ENCODE data around the gene PSMD2. TPM values are rescaled to one million over a fixed set of nuclear protein-coding genes. Genes with fewer than 3 reads are reported as not detected.

PSMD2 gene
- total RNA-seq, 8 experiments from 2014 or later = 130 to 248 (median 185) TPM

DNA sequence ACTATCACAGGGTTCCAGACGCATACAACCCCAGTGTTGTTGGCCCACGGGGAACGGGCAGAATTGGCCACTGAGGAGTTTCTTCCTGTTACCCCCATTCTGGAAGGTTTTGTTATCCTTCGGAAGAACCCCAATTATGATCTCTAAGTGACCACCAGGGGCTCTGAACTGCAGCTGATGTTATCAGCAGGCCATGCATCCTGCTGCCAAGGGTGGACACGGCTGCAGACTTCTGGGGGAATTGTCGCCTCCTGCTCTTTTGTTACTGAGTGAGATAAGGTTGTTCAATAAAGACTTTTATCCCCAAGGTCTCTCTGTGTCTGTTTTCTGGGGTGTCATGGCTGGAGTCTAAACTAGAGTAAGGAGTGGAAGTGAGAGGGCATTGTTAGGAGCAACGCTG lies 9.7 kb downstream of the PSMD2 start:
- 76 to 100% (median 95%) methylated on average over 1 to 3 of the region's 7 CpGs; no CpG with 5 or more reads in 4 of the 10 experiments for WGBS, 10 experiments
- Histone ChIP-seq H3K4me3 (no peak overlapping the region), H3K27ac (no peak overlapping the region), H3K4me1 (replicated peaks in 1 of 2) (no peaks in the 10 kb centered on the region)
- peak in 2 of 8 experiments; percentile 10 to 19 for ATAC-seq (replicated peaks in 6 of 8)
- in situ Hi-C loops (cut with MboI; ENCODE audit: low pct_unique_long_range_greater_than_20kb in 2 of 9, low sequenced_read_pairs in 9 of 9, unreplicated experiment in 9 of 9) = no loop called here

- H3K4me3 ChIP-seq = no peak overlapping the region
- no peak for ATAC-seq (replicated peaks in 6 of 8)
- in situ Hi-C loops (cut with MboI; ENCODE audit: low pct_unique_long_range_greater_than_20kb in 2 of 9, low sequenced_read_pairs in 9 of 9, unreplicated experiment in 9 of 9) = no loop called here
- H3K4me1 ChIP-seq (replicated peaks in 1 of 2) = peaks cover 9% of the 10 kb centered on the region in 2 donors
- H3K27ac ChIP-seq = no peak overlapping the region
Measured at GRCh38 chr3:184311633-184312032, 12.6 kb downstream of the PSMD2 start.

- Histone ChIP-seq H3K27ac (peak within 1 kb of the TSS; percentile 88 to 98), H3K4me3 (peak within 1 kb of the TSS; percentile 76 to 99 (median 88)), H3K4me1 (replicated peaks in 1 of 2) (peaks cover 11 to 13% of the 10 kb centered on the region in 2 donors)
- ATAC-seq (replicated peaks in 6 of 8) = peak; percentile 60 to 94 (median 91)
- in situ Hi-C loops (cut with MboI; ENCODE audit: low pct_unique_long_range_greater_than_20kb in 2 of 9, low sequenced_read_pairs in 9 of 9, unreplicated experiment in 9 of 9) = no loop called here
- 0% methylated on average over 3 of the region's 40 CpGs; no CpG with 5 or more reads in 9 of the 10 experiments for WGBS, 10 experiments
Measured at GRCh38 chr3:184314363-184314699, 15.3 kb downstream of the PSMD2 start, which contains the start of gene EIF4G1. TSS of gene EIF4G1 (plus strand) at chr3:184314606. CDS start at chr3:184315797, 1,191 bp downstream.

GRCh38 chr3:184314700-184315542 lies 15.9 kb downstream of the PSMD2 start:
- Histone ChIP-seq H3K27ac (peak overlapping the region; percentile 88 to 98), H3K4me1 (replicated peaks in 1 of 2) (peaks cover 11 to 13% of the 10 kb centered on the region in 2 donors), H3K4me3 (peak overlapping the region; percentile 76 to 99 (median 88))
- 0% methylated on average over 1 to 5 of the region's 89 CpGs; no CpG with 5 or more reads in 4 of the 10 experiments for WGBS, 10 experiments
- ATAC-seq (replicated peaks in 6 of 8) = peak; percentile 51 to 69 (median 64)
- in situ Hi-C loops (cut with MboI; ENCODE audit: low pct_unique_long_range_greater_than_20kb in 2 of 9, low sequenced_read_pairs in 9 of 9, unreplicated experiment in 9 of 9) = no loop called here

DNA sequence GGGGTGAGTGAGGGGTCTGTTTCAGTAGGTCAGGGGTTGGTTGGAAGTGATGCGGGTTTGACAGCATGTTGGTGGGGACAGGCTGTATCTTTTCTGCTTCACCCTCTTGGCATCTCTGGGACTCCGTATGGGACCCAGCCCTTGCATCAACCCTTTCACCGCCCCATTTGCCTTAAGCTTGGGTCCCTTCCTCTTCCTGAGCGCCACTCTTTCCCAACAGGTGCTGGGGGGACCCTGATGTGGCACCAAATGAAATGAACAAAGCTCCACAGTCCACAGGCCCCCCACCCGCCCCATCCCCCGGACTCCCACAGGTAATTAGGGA lies 16.5 kb downstream of the PSMD2 start:
- no CpG with 5 or more reads among the region's 6 CpGs for WGBS, 10 experiments
- peaks cover 11 to 13% of the 10 kb centered on the region in 2 donors for H3K4me1 ChIP-seq (replicated peaks in 1 of 2)
- H3K4me3 ChIP-seq = peak overlapping the region; percentile 76 to 99 (median 88)
- peak in 2 of 8 experiments; percentile 0 for ATAC-seq (replicated peaks in 6 of 8)
- H3K27ac ChIP-seq = peak overlapping the region; percentile 88 to 98
- in situ Hi-C loops (cut with MboI; ENCODE audit: low pct_unique_long_range_greater_than_20kb in 2 of 9, low sequenced_read_pairs in 9 of 9, unreplicated experiment in 9 of 9) = no loop called here

DNA sequence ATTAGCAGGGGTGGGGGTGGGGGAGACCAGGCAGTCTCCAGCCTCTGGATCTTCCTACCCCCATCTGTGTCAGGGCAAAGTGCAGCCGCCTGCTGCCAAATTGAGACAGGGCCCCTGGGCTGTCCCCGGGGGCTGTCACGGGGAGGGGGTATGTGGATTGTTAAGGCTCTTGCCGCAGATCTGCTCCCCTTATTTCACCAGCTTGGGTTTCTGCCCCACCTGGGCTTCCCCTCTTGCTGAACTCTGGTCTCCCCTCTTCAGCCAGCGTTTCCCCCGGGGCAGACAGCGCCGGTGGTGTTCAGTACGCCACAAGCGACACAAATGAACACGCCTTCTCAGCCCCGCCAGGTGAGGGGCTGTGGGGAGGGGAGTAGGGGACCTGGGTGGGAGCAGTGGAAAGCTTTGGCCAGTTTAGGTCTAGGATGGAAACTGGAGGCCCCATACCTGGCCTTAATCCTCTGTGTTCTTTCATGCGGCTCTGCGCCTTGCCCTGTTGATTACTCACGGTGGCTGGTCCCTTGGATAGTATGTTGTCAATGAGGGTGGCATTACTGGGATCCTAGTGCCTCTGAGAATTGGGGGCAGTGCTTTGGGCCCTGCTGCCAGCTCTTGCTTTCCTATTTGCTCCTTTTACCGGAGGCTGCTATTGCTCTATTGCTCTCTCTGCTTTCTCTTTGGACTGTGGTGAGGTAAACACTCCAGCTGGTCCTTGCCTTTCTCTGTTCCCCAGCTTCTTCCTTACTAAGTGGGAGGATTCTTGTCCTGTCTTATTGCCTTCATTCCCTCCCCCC lies 17.0 kb downstream of the PSMD2 start:
- Histone ChIP-seq H3K27ac (peak overlapping the region; percentile 88 to 98), H3K4me1 (replicated peaks in 1 of 2) (peaks cover 11 to 13% of the 10 kb centered on the region in 2 donors), H3K4me3 (peak overlapping the region; percentile 76 to 99 (median 88))
- WGBS, 10 experiments = 0 to 81% (median 43%) methylated on average over 1 to 3 of the region's 16 CpGs; no CpG with 5 or more reads in 5 of the 10 experiments
- no peak for ATAC-seq (replicated peaks in 6 of 8)
- in situ Hi-C loops (cut with MboI; ENCODE audit: low pct_unique_long_range_greater_than_20kb in 2 of 9, low sequenced_read_pairs in 9 of 9, unreplicated experiment in 9 of 9) = no loop called here

GRCh38 chr3:184316792-184317191 lies 17.8 kb downstream of the PSMD2 start:
- 60 to 100% (median 85%) methylated on average over 1 to 4 of the region's 7 CpGs; no CpG with 5 or more reads in 4 of the 10 experiments for WGBS, 10 experiments
- in situ Hi-C loops (cut with MboI; ENCODE audit: low pct_unique_long_range_greater_than_20kb in 2 of 9, low sequenced_read_pairs in 9 of 9, unreplicated experiment in 9 of 9) = no loop called here
- Histone ChIP-seq H3K27ac (no peak overlapping the region), H3K4me1 (replicated peaks in 1 of 2) (peaks cover 11 to 13% of the 10 kb centered on the region in 2 donors), H3K4me3 (peak overlapping the region in 3 of 5 donors; percentile 76 to 89 (median 77))
- ATAC-seq (replicated peaks in 6 of 8) = no peak

DNA sequence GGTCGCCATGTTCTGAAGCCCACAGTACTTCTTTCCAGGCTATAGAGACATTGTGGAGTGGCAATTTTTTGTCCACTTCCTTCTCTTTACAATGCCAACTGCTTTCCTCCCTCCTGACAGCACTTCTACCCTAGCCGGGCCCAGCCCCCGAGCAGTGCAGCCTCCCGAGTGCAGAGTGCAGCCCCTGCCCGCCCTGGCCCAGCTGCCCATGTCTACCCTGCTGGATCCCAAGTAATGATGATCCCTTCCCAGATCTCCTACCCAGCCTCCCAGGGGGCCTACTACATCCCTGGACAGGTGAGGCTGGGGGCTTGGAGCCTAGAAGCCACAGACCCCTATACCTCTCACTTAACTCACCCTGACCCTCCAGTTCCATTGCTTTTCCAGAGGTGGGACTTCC lies 18.2 kb downstream of the PSMD2 start:
- no peak overlapping the region for H3K4me3 ChIP-seq
- peaks cover 11 to 13% of the 10 kb centered on the region in 2 donors for H3K4me1 ChIP-seq (replicated peaks in 1 of 2)
- in situ Hi-C loops (cut with MboI; ENCODE audit: low pct_unique_long_range_greater_than_20kb in 2 of 9, low sequenced_read_pairs in 9 of 9, unreplicated experiment in 9 of 9) = no loop called here
- WGBS, 10 experiments = 40 to 100% (median 90%) methylated on average over 1 to 5 of the region's 5 CpGs; no CpG with 5 or more reads in 6 of the 10 experiments
- H3K27ac ChIP-seq = no peak overlapping the region
- no peak for ATAC-seq (replicated peaks in 6 of 8)

DNA sequence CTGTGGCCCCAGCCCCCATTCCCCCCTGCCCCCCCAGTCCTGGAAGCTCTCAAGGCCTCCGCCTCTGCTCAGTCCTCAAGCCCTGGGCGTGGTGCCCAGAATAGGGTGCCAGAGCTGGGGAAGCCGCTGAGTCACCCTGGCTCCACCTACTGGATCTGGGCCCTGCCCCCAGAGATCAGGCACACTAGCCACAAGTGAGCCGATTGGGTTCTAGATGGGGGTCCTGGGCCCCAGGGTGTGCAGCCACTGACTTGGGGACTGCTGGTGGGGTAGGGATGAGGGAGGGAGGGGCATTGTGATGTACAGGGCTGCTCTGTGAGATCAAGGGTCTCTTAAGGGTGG lies 21.0 kb downstream of the PSMD2 start:
- no peak overlapping the region for H3K4me3 ChIP-seq
- peaks cover 11 to 13% of the 10 kb centered on the region in 2 donors for H3K4me1 ChIP-seq (replicated peaks in 1 of 2)
- H3K27ac ChIP-seq = no peak overlapping the region
- in situ Hi-C loops (cut with MboI; ENCODE audit: low pct_unique_long_range_greater_than_20kb in 2 of 9, low sequenced_read_pairs in 9 of 9, unreplicated experiment in 9 of 9) = no loop called here
- no CpG with 5 or more reads among the region's 4 CpGs for WGBS, 10 experiments
- peak; percentile 34 to 88 (median 57) for ATAC-seq (replicated peaks in 6 of 8)

DNA sequence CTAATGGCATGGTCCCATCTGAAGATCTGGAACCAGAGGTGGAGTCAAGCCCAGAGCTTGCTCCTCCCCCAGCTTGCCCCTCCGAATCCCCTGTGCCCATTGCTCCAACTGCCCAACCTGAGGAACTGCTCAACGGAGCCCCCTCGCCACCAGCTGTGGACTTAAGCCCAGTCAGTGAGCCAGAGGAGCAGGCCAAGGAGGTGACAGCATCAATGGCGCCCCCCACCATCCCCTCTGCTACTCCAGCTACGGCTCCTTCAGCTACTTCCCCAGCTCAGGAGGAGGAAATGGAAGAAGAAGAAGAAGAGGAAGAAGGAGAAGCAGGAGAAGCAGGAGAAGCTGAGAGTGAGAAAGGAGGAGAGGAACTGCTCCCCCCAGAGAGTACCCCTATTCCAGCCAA lies 22.6 kb downstream of the PSMD2 start:
- WGBS, 10 experiments = 0 to 100% (median 89%) methylated on average over 1 to 5 of the region's 5 CpGs; no CpG with 5 or more reads in 4 of the 10 experiments
- no peak for ATAC-seq (replicated peaks in 6 of 8)
- Histone ChIP-seq H3K4me1 (replicated peaks in 1 of 2) (peaks cover 1 to 3% of the 10 kb centered on the region in 2 donors), H3K27ac (no peak overlapping the region), H3K4me3 (no peak overlapping the region)
- in situ Hi-C loops (cut with MboI; ENCODE audit: low pct_unique_long_range_greater_than_20kb in 2 of 9, low sequenced_read_pairs in 9 of 9, unreplicated experiment in 9 of 9) = no loop called here

- 80 to 100% (median 95%) methylated on average over 1 to 10 of the region's 20 CpGs; no CpG with 5 or more reads in 3 of the 10 experiments for WGBS, 10 experiments
- Histone ChIP-seq H3K27ac (no peak overlapping the region), H3K4me1 (replicated peaks in 1 of 2) (no peaks in the 10 kb centered on the region), H3K4me3 (no peak overlapping the region)
- no peak for ATAC-seq (replicated peaks in 6 of 8)
- in situ Hi-C loops (cut with MboI; ENCODE audit: low pct_unique_long_range_greater_than_20kb in 2 of 9, low sequenced_read_pairs in 9 of 9, unreplicated experiment in 9 of 9) = no loop called here
Measured at GRCh38 chr3:184322731-184323487, 23.9 kb downstream of the PSMD2 start.

- 89 to 100% (median 91%) methylated on average over 1 to 6 of the region's 8 CpGs; no CpG with 5 or more reads in 4 of the 10 experiments for WGBS, 10 experiments
- H3K4me1 ChIP-seq (replicated peaks in 1 of 2) = no peaks in the 10 kb centered on the region
- H3K27ac ChIP-seq = no peak overlapping the region
- in situ Hi-C loops (cut with MboI; ENCODE audit: low pct_unique_long_range_greater_than_20kb in 2 of 9, low sequenced_read_pairs in 9 of 9, unreplicated experiment in 9 of 9) = no loop called here
- H3K4me3 ChIP-seq = no peak overlapping the region
- ATAC-seq (replicated peaks in 6 of 8) = no peak
Measured at GRCh38 chr3:184323696-184324095, 24.7 kb downstream of the PSMD2 start.
